ENCODE results near the gene GREM2.

Gene GREM2

DNA sequence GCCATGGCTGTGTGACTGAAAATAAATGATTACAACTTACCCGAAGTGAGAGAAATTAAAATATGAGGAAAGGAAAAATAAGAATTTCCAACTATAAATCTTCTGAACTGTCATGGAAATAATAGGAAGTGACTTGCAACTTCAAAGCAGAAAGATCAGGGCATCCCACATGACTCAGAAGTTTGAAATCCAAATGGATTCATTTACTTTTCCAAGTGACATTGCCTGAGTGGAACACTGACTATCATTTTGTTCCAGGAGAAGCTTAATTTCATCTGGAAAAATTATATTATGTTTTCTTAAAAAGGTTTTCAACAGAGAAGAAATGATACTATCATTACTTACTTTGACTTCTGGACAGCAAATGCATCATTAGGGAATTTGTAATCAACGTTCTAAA lies 110.8 kb downstream of the GREM2 start:
- TF ChIP-seq, protein P1, sequence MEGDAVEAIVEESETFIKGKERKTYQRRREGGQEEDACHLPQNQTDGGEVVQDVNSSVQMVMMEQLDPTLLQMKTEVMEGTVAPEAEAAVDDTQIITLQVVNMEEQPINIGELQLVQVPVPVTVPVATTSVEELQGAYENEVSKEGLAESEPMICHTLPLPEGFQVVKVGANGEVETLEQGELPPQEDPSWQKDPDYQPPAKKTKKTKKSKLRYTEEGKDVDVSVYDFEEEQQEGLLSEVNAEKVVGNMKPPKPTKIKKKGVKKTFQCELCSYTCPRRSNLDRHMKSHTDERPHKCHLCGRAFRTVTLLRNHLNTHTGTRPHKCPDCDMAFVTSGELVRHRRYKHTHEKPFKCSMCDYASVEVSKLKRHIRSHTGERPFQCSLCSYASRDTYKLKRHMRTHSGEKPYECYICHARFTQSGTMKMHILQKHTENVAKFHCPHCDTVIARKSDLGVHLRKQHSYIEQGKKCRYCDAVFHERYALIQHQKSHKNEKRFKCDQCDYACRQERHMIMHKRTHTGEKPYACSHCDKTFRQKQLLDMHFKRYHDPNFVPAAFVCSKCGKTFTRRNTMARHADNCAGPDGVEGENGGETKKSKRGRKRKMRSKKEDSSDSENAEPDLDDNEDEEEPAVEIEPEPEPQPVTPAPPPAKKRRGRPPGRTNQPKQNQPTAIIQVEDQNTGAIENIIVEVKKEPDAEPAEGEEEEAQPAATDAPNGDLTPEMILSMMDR (conservative IDR thresholded peaks at IDR 0.05) = no peak
- no peak for TF ChIP-seq ZFX (IDR thresholded peaks at IDR 0.05)
- no peak overlapping the region for H3K27ac ChIP-seq

DNA sequence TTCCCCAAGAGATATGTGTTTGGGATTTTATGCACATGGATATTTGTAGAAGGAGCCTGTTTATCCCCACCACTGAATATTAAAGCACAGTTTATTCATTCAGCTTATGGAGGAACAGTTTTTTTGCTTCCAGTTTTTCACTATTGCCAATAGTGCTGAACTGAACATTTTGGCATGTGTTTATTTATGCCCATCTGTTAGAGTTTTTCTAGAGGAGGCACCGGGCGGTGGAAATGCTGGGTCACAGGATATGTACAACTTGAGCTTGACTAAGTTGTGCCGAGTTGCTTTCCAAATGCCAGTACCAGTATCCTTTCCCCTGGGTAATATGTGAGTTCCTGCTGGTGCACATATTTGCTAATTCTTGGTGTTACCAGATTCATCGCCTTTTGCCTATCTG lies 111.3 kb downstream of the GREM2 start:
- no peak overlapping the region for H3K27ac ChIP-seq
- TF ChIP-seq, protein P1 (conservative IDR thresholded peaks at IDR 0.05) = no peak
- TF ChIP-seq ZFX (IDR thresholded peaks at IDR 0.05) = no peak

DNA sequence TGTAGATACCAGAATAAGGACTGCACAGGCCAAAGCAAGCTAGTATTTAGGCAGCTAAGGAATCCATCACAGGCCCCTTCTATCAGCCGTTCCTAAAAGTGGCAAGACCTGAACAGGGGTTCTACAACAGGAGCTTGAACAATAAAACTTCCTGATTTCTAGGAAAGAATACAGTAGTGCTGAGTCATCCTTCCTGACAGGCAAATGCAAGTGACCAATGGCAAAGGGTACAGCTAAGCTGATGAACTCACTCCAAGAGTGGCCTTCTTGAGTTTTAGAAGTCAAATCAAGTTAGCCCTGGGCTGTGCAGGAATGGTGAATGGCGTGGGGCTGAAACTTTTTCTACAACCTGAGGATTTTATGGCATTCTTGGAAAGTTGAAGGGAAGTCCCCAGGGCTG lies 112.9 kb downstream of the GREM2 start:
- no peak overlapping the region; the same call in 1 of the 2 replicates for H3K27ac ChIP-seq
- TF ChIP-seq ZFX (IDR thresholded peaks at IDR 0.05) = no peak
- TF ChIP-seq, protein P1 (conservative IDR thresholded peaks at IDR 0.05) = no peak

DNA sequence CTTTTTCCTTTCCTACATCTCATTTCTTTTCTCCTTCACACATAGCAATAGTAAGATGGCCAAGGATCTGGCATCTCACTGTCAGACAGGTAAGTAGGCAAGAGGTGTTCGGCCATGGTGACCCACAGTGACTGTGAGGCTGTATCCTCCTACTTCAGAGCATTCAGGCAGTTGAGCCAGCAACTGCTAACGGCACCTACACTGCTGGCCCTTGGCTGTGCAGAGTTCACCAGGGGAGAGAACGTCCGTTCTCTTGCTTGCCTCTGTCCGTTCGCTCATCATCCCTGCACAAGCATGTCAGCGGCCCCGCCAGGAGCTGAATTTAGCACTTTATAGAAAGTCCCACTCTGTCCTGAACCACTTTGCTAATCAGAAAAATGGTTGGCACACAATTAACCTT lies 113.6 kb downstream of the GREM2 start:
- no peak overlapping the region for H3K27ac ChIP-seq
- TF ChIP-seq, protein P1 (conservative IDR thresholded peaks at IDR 0.05) = no peak
- TF ChIP-seq ZFX (IDR thresholded peaks at IDR 0.05) = no peak

DNA sequence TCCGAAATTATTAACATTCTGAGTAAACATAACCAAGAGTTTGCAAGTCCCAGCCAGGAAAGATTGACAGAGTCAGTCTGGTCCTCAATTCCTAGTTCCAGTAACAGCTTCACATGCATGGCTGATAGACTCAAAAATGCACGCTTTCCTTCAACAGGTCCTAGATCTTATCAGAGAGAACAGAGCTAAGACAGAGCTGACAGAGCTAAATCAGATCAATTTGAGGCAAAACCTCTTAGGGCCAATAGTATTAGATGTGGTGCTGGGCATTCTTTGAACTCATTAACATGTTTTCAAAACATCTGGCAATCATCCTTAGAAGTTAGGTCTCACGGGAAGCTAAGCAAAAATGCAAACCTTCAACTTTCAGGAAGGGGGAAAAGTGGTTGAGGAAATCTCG lies 114.0 kb downstream of the GREM2 start:
- no peak overlapping the region for H3K27ac ChIP-seq
- TF ChIP-seq, protein P1 (conservative IDR thresholded peaks at IDR 0.05) = no peak
- TF ChIP-seq ZFX (IDR thresholded peaks at IDR 0.05) = no peak

DNA sequence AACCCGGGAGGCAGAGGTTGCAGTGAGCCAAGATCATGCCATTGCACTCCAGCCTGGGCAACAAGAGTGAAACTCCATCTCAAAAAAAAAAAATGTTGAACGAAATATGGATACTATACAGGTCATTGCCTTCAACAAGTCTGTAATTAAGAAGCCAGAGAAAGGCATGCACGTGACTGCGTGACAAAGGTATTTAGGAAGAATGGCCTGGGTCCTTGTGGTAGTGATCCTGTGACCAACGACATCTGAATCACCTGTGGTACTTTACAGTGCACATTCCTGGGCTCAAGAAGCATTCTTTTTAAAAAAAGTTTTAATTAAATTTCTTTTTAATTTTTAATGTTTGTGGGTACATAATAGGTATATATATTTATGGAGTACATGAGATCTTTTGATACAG lies 115.0 kb downstream of the GREM2 start:
- TF ChIP-seq, protein P1 (conservative IDR thresholded peaks at IDR 0.05) = no peak
- no peak for TF ChIP-seq ZFX (IDR thresholded peaks at IDR 0.05)
- no peak overlapping the region for H3K27ac ChIP-seq

DNA sequence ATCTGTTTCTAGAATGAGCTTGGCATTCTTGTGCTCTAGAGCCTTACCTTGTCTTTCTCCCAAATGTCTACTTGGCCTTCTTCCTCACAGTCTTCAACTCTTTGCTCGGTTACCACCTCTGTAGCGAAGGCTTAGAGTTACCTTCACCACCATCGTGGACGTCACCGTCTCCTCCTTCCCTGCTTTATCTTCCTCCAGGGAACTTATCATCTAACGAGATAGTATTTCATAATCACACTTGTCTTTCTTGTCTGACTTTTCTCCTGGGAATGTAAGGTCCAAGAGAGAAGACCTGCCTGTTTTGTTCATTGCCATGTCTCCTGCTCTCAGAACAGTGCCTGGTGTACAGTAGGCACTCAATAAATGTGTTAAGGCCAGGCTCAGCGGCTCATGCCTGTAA lies 115.6 kb downstream of the GREM2 start:
- TF ChIP-seq, protein P1 (conservative IDR thresholded peaks at IDR 0.05) = no peak
- TF ChIP-seq ZFX (IDR thresholded peaks at IDR 0.05) = no peak
- H3K27ac ChIP-seq = no peak overlapping the region

Data from C4-2B (cell line).